Breast epithelium (tissue), 3 donors: Measurements from ENCODE around the gene CDS1.

Experiments used
- POLR2AphosphoS5 ChIP-seq, 3 donors: sonication (generic); formaldehyde crosslinking; IDR thresholded peaks; one replicate each; pipeline ENCODE4 v1.6.1; 2017; ENCODE audit warnings: antibody characterized with exemption in 3 of 3
- TF ChIP-seq, protein P1 (sequence below), 3 donors: fragments of 450-650 bp; IDR thresholded peaks; one replicate each; pipeline ENCODE4 v1.5.1; 2016 to 2017; ENCODE audit warnings: antibody characterized with exemption in 3 of 3, mild to moderate bottlenecking in 3 of 3, moderate library complexity in 3 of 3

DNA sequence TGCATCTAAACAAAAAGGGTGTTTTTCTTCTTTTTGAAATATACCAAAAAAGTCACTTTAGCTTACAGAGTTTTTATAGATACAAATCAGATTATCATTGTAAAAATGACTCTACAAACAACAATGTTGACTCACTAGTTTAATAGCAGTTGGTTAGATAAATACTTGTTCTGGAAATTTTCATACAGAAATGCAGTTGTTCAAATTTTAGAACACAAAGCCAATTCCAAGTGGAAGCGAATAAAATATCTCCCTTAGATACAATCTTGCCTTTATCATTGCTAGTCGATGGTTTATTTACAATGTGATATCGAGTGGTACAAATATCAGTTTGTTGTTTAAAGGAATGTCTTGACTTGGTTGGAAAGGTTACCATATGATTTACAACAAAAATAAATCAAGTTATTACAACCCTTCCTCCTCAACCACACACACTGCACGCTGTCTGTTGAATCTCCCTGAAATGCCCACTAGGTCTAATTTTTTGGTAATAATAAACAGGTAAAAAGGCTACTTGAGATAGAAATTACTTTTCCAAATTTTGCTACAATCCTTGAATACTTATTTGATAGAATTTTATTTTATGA lies 114.8 kb downstream of the CDS1 start:
- TF ChIP-seq, protein P1, sequence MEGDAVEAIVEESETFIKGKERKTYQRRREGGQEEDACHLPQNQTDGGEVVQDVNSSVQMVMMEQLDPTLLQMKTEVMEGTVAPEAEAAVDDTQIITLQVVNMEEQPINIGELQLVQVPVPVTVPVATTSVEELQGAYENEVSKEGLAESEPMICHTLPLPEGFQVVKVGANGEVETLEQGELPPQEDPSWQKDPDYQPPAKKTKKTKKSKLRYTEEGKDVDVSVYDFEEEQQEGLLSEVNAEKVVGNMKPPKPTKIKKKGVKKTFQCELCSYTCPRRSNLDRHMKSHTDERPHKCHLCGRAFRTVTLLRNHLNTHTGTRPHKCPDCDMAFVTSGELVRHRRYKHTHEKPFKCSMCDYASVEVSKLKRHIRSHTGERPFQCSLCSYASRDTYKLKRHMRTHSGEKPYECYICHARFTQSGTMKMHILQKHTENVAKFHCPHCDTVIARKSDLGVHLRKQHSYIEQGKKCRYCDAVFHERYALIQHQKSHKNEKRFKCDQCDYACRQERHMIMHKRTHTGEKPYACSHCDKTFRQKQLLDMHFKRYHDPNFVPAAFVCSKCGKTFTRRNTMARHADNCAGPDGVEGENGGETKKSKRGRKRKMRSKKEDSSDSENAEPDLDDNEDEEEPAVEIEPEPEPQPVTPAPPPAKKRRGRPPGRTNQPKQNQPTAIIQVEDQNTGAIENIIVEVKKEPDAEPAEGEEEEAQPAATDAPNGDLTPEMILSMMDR (IDR thresholded peaks at IDR 0.05): no peak
- no peak for TF ChIP-seq POLR2AphosphoS5 (IDR thresholded peaks at IDR 0.05)
